H9 (cell line): ENCODE results near the gene RNF157. TPM values are rescaled to one million over a fixed set of nuclear protein-coding genes. Genes with fewer than 3 reads are reported as not detected.

Source experiments
- DNase-seq: peaks from one replicate; pipeline ENCODE4 v3.0.0-alpha.2; 2017
- H2AFZ ChIP-seq: one replicate; pipeline ENCODE4 v1.6.1; 2013; ENCODE audit warnings: mild to moderate bottlenecking, low read length, control low read depth, moderate library complexity
- H2AK5ac ChIP-seq: 2 replicates; pipeline ENCODE4 v1.6.1; 2013; ENCODE audit warnings: low read length, control low read depth, mixed read lengths; ENCODE audit not compliant: insufficient read length
- H2BK120ac ChIP-seq: one replicate; pipeline ENCODE4 v1.6.1; 2013; ENCODE audit warnings: low read depth, mild to moderate bottlenecking, low read length, control low read depth, inconsistent platforms; ENCODE audit not compliant: poor library complexity, severe bottlenecking
- H2BK12ac ChIP-seq: 2 replicates; pipeline ENCODE4 v1.6.1; 2013; ENCODE audit warnings: low read length, control low read depth, mixed read lengths, low read depth; ENCODE audit not compliant: insufficient read length
- H2BK15ac ChIP-seq: 2 replicates; pipeline ENCODE4 v1.6.1; 2013; ENCODE audit warnings: low read depth, low read length, control low read depth
- H2BK20ac ChIP-seq: one replicate; pipeline ENCODE4 v1.6.1; 2013; ENCODE audit warnings: low read depth, mild to moderate bottlenecking, low read length, control low read depth, inconsistent platforms; ENCODE audit not compliant: poor library complexity, severe bottlenecking
- H2BK5ac ChIP-seq: 2 replicates; pipeline ENCODE4 v1.6.1; 2013; ENCODE audit warnings: low read length, control low read depth, mixed read lengths; ENCODE audit not compliant: insufficient read length
- H3K14ac ChIP-seq: 2 replicates; pipeline ENCODE4 v1.6.1; 2013; ENCODE audit warnings: low read length, control low read depth; ENCODE audit not compliant: insufficient read depth
- H3K18ac ChIP-seq: 2 replicates; pipeline ENCODE4 v1.6.1; 2013; ENCODE audit warnings: low read depth, mild to moderate bottlenecking, mixed read lengths, low read length, control low read depth; ENCODE audit not compliant: insufficient read length
- H3K23ac ChIP-seq: 2 replicates; pipeline ENCODE4 v1.6.1; 2013; ENCODE audit warnings: low read length, control low read depth, mixed read lengths, low read depth; ENCODE audit not compliant: insufficient read length
- H3K23me2 ChIP-seq: 2 replicates; pipeline ENCODE4 v1.6.1; 2013; ENCODE audit warnings: low read depth, mild to moderate bottlenecking, mixed read lengths, low read length, control low read depth; ENCODE audit not compliant: insufficient read length, poor library complexity, severe bottlenecking
- H3K27ac ChIP-seq: 2 replicates; pipeline ENCODE4 v1.5.1; 2013; ENCODE audit warnings: low read length, control low read depth, mixed read lengths, low read depth; ENCODE audit not compliant: insufficient read length
- H3K27me3 ChIP-seq: 2 replicates; pipeline ENCODE4 v1.6.1; 2013; ENCODE audit warnings: low read length, control low read depth, inconsistent platforms; ENCODE audit not compliant: insufficient read depth
- H3K4ac ChIP-seq: 2 replicates; pipeline ENCODE4 v1.6.1; 2013; ENCODE audit warnings: low read depth, mild to moderate bottlenecking, control low read depth, inconsistent platforms, low read length, moderate library complexity
- H3K4me1 ChIP-seq: 2 replicates; pipeline ENCODE4 v1.6.1; 2013; ENCODE audit warnings: low read length, control low read depth, inconsistent platforms; ENCODE audit not compliant: insufficient read depth
- H3K4me2 ChIP-seq: 2 replicates; pipeline ENCODE4 v1.6.1; 2013; ENCODE audit warnings: low read length, control low read depth, mixed read lengths; ENCODE audit not compliant: insufficient read length, insufficient read depth
- H3K56ac ChIP-seq: 2 replicates; pipeline ENCODE4 v1.6.1; 2013; ENCODE audit warnings: low read depth, mild to moderate bottlenecking, mixed read lengths, low read length, control low read depth; ENCODE audit not compliant: insufficient read length
- H3K79me1 ChIP-seq: 2 replicates; pipeline ENCODE4 v1.6.1; 2013; ENCODE audit warnings: low read depth, mild to moderate bottlenecking, moderate library complexity, low read length, control low read depth, inconsistent platforms; ENCODE audit not compliant: insufficient read depth, poor library complexity, severe bottlenecking
- H3K79me2 ChIP-seq: 2 replicates; pipeline ENCODE4 v1.6.1; 2013; ENCODE audit warnings: low read length, control low read depth, inconsistent platforms; ENCODE audit not compliant: insufficient read depth
- H3K9ac ChIP-seq: 2 replicates; pipeline ENCODE4 v1.6.1; 2013; ENCODE audit warnings: low read length, control low read depth, mixed read lengths; ENCODE audit not compliant: insufficient read length; ENCODE audit errors: extremely low read depth
- H3K9me3 ChIP-seq: one replicate; pipeline ENCODE4 v1.6.1; 2013; ENCODE audit warnings: low read depth, low read length, inconsistent platforms; ENCODE audit not compliant: control insufficient read depth
- H3T11ph ChIP-seq: one replicate; pipeline ENCODE4 v1.6.1; 2013; ENCODE audit warnings: mild to moderate bottlenecking, low read length, control low read depth, inconsistent platforms
- H4K20me1 ChIP-seq: one replicate; pipeline ENCODE4 v1.6.1; 2013; ENCODE audit not compliant: control insufficient read depth, insufficient read length, insufficient read depth
- H4K5ac ChIP-seq: 2 replicates; pipeline ENCODE4 v1.6.1; 2013; ENCODE audit warnings: low read depth, mild to moderate bottlenecking, mixed read lengths, low read length, control low read depth; ENCODE audit not compliant: insufficient read length
- H4K8ac ChIP-seq: replicated peaks from 2 replicates; pipeline ENCODE4 v1.6.1; 2013; ENCODE audit warnings: low read length, control low read depth, mixed read lengths, low read depth; ENCODE audit not compliant: insufficient read length
- H4K91ac ChIP-seq: 2 replicates; pipeline ENCODE4 v1.6.1; 2013; ENCODE audit warnings: low read depth, mild to moderate bottlenecking, moderate library complexity, mixed read lengths, low read length, control low read depth; ENCODE audit not compliant: insufficient read length
- H3K27ac Mint-ChIP-seq, 3 experiments: 2 replicates in 2 of 3; 3 replicates in 1 of 3; pipeline ENCODE4 v1.8.0; 2020 to 2021; ENCODE audit warnings: mixed read lengths in 3 of 3, mild to moderate bottlenecking in 1 of 3, moderate library complexity in 1 of 3
- H3K27me3 Mint-ChIP-seq: 2 replicates; pipeline ENCODE4 v1.8.0; 2021; ENCODE audit warnings: low read depth, mild to moderate bottlenecking, moderate library complexity, mixed read lengths
- H3K36me3 Mint-ChIP-seq, 3 experiments: 2 replicates in 2 of 3; 3 replicates in 1 of 3; pipeline ENCODE4 v1.8.0; 2020 to 2021; ENCODE audit warnings: low read depth in 3 of 3, mixed read lengths in 3 of 3; ENCODE audit not compliant: insufficient read depth in 1 of 3
- H3K4me1 Mint-ChIP-seq, 2 experiments: 2 replicates each; pipeline ENCODE4 v1.8.0; 2020; ENCODE audit warnings: mixed read lengths in 2 of 2
- H3K4me3 Mint-ChIP-seq, 2 experiments: 2 replicates in 1 of 2; 3 replicates in 1 of 2; pipeline ENCODE4 v1.8.0; 2020 to 2021; ENCODE audit warnings: mild to moderate bottlenecking in 2 of 2, mixed read lengths in 2 of 2, moderate library complexity in 1 of 2
- H3K9me3 Mint-ChIP-seq, 2 experiments: 2 replicates in 1 of 2; 3 replicates in 1 of 2; pipeline ENCODE4 v1.8.0; 2020; ENCODE audit warnings: mild to moderate bottlenecking in 2 of 2, mixed read lengths in 2 of 2, moderate library complexity in 1 of 2
- WGBS: extraction: QIAGEN DNeasy Blood & Tissue Kit; methylation state at CpG from one replicate; pipeline ENCODE4 v1.1.7; 2013; ENCODE audit warnings: missing lambda C conversion rate, low lambda C conversion rate, mixed read lengths; ENCODE audit not compliant: insufficient read length; ENCODE audit errors: extremely low coverage; 5-methylcytosine and 5-hydroxymethylcytosine counted together
- total RNA-seq: library from RNA; stranded (reverse); gene quantifications from 2 replicates; pipeline ENCODE4 v1.2.1, GENCODE V29; 2021
- TF ChIP-seq, protein P1 (sequence below): fragments of 200-600 bp; sonication (generic); conservative IDR thresholded peaks from 3 replicates; pipeline ENCODE4 v1.8.0; 2021; ENCODE audit warnings: antibody characterized with exemption, mild to moderate bottlenecking

RNF157 gene
- total RNA-seq, 1 experiment from 2014 or later = 9.9 TPM

DNA sequence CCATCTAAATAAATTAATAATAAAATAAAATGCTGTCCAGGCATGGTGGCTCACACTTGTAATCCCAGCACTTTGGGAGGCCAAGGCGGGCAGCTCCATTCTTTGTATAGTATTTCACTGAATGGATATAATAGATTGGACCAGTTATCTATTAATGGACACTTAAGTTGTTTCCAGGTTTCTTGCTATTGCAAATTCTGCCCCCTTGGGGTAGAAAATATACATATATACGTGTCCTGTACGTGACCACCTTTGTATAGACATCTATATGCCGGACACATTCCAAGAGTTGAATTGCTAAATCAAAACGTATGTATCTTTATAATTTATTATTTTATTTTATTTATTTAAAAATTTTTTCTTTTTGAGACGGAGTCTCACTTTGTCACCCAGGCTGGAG lies 132.8 kb downstream of the RNF157 start:
- DNase-seq = no peak
- H3K36me3 Mint-ChIP-seq = peaks cover 0 to 5% (median 0%) of the 10 kb centered on the region in 3 experiments; a peak in 1 of 7 replicates

More for the DNA sequence above, 132.8 kb downstream of the RNF157 start:
- no peak overlapping the region for H3K27ac Mint-ChIP-seq
- peaks cover 11% of the 10 kb centered on the region for H3K23me2 ChIP-seq
- peaks cover 4% of the 10 kb centered on the region for H4K20me1 ChIP-seq
- no peak overlapping the region for H3K4ac ChIP-seq
- H3K27me3 Mint-ChIP-seq = no peaks in the 10 kb centered on the region; the same call in none of the 2 replicates
- H2AFZ ChIP-seq = no peak overlapping the region
- H3K56ac ChIP-seq = no peak overlapping the region
- H2BK120ac ChIP-seq = no peak overlapping the region
- no peaks in the 10 kb centered on the region for H3K79me2 ChIP-seq
- H3K27ac ChIP-seq = no peak overlapping the region
- H4K8ac ChIP-seq = no peak overlapping the region
- WGBS = no CpG with 5 or more reads among the region's 6 CpGs
- peaks cover 0 to 3% of the 10 kb centered on the region in 2 experiments; a peak in 1 of 5 replicates for H3K9me3 Mint-ChIP-seq
- no peak overlapping the region for H4K91ac ChIP-seq
- no peak overlapping the region for H3K23ac ChIP-seq
- no peak overlapping the region for H3K14ac ChIP-seq
- H2BK20ac ChIP-seq = no peak overlapping the region
- no peak overlapping the region for H2AK5ac ChIP-seq
- H3K4me1 ChIP-seq = peaks cover 6% of the 10 kb centered on the region
- no peaks in the 10 kb centered on the region for H3K9me3 ChIP-seq
- no peak overlapping the region for H3K9ac ChIP-seq
- H2BK15ac ChIP-seq = no peak overlapping the region
- H4K5ac ChIP-seq = no peak overlapping the region
- peaks cover 20 to 29% of the 10 kb centered on the region in 2 experiments for H3K4me1 Mint-ChIP-seq
- H3K4me2 ChIP-seq = no peak overlapping the region
- no peak overlapping the region for H2BK12ac ChIP-seq
- TF ChIP-seq, protein P1, sequence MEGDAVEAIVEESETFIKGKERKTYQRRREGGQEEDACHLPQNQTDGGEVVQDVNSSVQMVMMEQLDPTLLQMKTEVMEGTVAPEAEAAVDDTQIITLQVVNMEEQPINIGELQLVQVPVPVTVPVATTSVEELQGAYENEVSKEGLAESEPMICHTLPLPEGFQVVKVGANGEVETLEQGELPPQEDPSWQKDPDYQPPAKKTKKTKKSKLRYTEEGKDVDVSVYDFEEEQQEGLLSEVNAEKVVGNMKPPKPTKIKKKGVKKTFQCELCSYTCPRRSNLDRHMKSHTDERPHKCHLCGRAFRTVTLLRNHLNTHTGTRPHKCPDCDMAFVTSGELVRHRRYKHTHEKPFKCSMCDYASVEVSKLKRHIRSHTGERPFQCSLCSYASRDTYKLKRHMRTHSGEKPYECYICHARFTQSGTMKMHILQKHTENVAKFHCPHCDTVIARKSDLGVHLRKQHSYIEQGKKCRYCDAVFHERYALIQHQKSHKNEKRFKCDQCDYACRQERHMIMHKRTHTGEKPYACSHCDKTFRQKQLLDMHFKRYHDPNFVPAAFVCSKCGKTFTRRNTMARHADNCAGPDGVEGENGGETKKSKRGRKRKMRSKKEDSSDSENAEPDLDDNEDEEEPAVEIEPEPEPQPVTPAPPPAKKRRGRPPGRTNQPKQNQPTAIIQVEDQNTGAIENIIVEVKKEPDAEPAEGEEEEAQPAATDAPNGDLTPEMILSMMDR = peak; percentile 37; the same call in 2 of the 3 replicates
- H3K27me3 ChIP-seq = no peaks in the 10 kb centered on the region
- no peak overlapping the region for H2BK5ac ChIP-seq
- no peak overlapping the region for H3K4me3 Mint-ChIP-seq
- no peak overlapping the region for H3T11ph ChIP-seq
- H3K18ac ChIP-seq = no peak overlapping the region
- H3K79me1 ChIP-seq = no peaks in the 10 kb centered on the region
